Endometrial microvascular endothelial cells (primary cell): ENCODE results near the gene ECE2. TPM values are rescaled to one million over a fixed set of nuclear protein-coding genes. Genes with fewer than 3 reads are reported as not detected.

Experiments used
- in situ Hi-C: cut with HindIII; loops from 2 replicates; pipeline ENCODE4 v1.10.0; 2017; ENCODE audit warnings: low sequenced_read_pairs, low pct_unique_long_range_greater_than_20kb; ENCODE audit errors: inconsistent ontology term
- total RNA-seq: library from RNA; depleted of rRNA; stranded (reverse); fragments of >200 nt; gene quantifications from one replicate; pipeline ENCODE4 v1.2.3, GENCODE V29; 2015; ENCODE audit errors: inconsistent ontology term

Gene ECE2
- not detected for total RNA-seq

DNA sequence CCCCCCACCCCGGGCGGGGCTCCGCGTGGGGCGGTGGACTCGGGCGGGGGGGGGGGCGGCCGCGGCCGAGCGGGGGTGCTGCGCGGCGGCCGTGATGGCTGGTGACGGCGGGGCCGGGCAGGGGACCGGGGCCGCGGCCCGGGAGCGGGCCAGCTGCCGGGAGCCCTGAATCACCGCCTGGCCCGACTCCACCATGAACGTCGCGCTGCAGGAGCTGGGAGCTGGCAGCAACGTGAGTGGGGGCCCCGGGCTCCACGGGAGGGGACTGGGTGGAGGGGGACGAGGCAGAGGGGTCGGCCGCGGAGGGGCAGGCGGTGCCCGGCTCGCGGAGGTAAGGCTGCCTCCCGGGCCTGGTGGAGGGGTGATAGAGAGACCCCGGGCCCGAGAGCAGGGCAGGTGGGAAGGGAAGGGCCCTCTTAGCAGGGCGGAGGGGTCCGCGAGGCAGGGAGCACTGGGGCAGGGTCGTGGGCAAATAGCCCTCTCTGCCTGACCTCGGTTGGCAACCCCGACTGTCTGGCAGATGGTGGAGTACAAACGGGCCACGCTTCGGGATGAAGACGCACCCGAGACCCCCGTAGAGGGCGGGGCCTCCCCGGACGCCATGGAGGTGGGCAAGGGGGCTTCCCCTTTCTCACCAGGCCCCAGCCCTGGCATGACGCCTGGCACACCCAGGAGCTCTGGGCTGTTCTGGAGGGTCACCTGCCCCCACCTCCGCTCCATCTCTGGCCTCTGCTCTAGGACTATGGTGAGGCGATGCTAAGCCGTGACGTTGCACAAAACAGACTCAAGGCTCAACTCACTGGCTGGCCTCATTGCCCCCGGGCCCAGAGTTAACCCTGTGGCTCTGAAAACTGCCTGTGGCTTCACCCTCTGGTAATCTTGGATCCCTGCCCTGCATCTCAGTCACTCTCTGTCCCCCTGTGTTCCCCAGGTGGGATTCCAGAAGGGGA lies at the start of gene ECE2:
TSS of gene ECE2 (plus strand) at position 62 of the 950 bp plus-strand sequence. CDS start at position 194, 132 bp downstream.
- in situ Hi-C loops = no loop called here

DNA sequence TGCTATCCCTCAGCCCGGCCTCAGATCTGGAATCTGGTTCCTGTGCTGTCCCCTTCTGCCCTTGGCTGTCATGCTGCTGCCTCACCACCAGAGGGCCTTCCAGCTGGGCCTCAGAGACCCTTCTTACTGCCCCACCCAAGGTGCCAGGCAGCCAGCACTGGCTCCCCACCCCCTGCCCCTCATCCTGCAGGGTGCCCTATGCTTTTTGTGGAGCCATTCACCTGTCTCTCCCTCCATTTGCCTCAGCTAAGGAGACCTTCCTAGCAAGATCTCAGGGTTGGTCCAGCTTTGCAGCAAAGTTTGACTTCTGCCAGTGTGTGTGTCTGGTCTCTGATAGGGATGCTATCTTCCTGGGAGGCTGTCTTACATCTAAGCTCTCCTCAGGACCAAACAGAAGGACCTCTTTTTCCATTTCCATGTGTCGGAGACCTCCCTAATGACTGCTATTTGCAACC lies 48.3 kb upstream of the ECE2 start:
- in situ Hi-C loops = no loop called here

DNA sequence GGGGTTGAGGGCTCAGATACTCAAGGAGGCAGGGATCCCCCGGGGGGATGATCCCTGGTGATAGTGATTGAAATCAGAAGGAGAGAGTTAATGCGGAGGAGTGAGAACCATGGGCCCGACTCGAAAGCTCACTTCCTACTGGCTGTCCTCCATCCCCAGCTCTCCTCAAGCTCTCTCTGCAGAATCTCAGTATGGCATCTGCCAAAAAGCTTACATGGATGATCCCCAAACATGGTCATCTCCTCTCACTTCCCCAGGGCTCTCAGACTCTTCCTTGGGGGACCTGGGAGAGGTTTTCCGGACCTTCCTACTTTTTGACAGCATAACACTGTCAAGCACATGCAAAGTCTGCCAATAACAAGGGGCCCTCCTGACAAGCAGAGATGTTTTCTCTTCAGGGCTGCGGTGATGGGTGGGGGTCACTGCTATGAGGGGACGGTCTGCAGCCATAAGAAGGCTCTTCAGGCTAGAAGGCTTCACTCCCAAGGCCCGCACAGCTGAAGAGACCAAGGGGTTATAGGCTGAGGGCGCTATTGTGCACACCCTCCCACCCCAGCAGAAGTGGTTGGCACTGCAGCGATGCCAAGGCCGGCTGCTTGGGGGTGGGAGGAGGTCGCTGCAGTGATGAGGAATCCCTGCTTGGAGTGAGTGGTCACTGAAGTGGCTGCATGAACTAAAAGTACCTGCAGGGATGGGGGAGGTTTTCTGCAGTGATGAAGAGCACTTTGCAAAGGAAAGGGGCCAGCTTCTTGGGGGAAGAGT lies 47.3 kb upstream of the ECE2 start:
- in situ Hi-C loops = no loop called here

DNA sequence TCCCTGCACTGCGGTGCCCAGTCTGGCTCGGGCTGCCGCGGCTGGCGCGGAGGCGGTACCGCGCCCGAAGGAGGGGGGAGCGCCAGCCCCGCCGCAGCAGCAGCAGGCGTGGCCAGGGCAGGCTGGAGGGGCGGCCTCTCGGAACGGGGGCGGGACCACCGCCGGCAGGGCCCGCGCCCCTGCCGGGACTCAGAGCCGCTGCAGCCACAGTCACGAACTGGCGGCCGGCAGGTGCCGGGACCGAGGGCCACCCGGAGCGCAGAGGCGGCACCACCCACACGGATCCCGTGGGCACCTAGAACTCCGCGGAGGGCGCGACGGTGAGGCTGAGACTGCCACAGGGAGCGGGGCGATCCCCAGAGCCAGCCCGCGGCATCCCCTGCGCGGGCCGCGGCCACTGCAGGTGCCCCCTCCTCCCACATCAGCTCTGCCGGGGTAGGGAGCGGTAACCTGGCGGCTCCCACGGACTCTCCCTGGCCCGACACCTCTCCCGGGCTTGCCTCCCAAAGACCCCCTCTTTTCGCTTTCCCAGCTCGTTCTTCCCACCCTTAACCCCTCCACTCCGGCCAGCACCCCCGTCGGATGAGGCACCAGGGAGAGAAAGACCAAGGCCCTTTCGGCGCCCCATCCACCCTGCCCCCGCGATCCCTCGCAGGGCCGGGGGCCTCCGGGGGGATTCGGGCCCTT lies 46.3 kb upstream of the ECE2 start, which contains the start of gene VWA5B2:
TSS of gene VWA5B2 (plus strand) at position 192 of the 687 bp plus-strand sequence. CDS start 944 bp downstream, outside the sequence.
- in situ Hi-C loops = no loop called here

- in situ Hi-C loops = no loop called here
Measured at GRCh38 chr3:184230081-184230602, 45.7 kb upstream of the ECE2 start.

DNA sequence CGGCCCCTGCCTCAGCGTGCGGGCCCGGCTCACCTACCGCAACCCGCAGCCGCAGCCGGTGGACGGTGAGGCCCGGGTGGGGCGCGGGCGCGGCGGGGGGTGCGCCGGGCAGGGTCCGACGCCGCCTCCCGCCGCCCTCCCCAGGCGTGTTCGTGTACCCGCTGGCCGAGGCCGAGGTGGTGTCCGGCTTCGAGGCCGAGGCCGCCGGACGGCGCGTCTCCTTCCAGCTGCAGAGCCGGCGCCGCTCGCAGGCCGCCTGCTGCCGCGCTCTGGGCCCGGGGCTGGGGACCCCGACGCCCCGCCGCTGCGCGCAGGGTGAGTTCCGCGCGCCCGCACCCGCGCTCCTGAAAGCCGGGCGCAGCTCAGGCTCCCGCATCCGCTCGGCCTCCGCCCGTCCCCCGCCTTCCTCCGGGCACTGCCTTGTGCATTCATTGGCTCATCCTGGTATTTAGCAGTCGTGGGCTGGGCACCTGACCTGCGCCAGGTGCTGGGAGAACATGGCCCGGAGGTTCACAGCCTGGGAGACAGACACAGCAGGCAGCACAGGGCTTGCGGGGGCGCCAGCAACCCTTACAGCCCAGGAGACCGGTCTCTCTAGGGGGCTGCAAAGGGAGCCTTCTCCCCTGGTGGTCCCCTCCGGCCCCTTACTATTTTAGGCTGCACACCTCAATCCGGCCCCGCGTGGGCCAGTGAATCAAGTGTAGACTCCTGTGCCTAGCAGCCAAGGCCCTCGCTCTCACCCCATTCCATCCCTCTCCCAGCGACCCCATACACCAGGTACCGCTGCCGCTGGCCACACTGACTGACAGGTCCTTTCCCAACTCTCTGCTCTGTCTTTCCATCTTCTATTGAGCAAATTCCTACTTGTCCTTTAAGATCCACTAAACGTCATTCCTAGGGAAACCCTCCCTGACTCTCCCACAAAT lies 45.0 kb upstream of the ECE2 start:
- in situ Hi-C loops = no loop called here

GRCh38 chr3:184231671-184232070 lies 44.2 kb upstream of the ECE2 start:
- in situ Hi-C loops = no loop called here

- in situ Hi-C loops = no loop called here
Measured at GRCh38 chr3:184233127-184233843, 42.5 kb upstream of the ECE2 start.

- in situ Hi-C loops = no loop called here
Measured at GRCh38 chr3:184234224-184234623, 41.6 kb upstream of the ECE2 start.

GRCh38 chr3:184234671-184235380 lies 41.0 kb upstream of the ECE2 start:
- in situ Hi-C loops = no loop called here

- in situ Hi-C loops = no loop called here
Measured at GRCh38 chr3:184235381-184236032, 40.3 kb upstream of the ECE2 start.

- in situ Hi-C loops = no loop called here
Measured at GRCh38 chr3:184236033-184236410, 39.8 kb upstream of the ECE2 start.

GRCh38 chr3:184236636-184237035 lies 39.2 kb upstream of the ECE2 start:
- in situ Hi-C loops = no loop called here

GRCh38 chr3:184237211-184237610 lies 38.6 kb upstream of the ECE2 start:
- in situ Hi-C loops = no loop called here

DNA sequence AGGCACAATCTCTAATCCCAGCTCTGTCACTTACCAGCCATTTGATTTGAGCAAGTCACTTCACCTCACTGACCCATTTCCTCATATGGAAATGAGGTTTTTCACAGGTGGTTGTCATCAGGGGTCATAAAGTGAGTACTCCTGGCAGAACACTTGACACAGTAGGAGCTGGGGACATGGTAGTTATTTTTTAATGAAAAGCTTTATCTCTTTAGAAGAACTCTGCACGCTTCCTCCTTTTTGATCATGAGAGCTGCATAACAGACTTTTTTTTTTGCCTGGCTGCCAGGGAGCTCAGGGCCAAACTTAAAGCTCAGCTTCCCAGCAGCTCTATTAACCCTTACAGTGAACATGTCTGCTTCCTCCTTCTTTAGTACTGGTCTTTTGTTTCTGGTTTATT lies 38.0 kb upstream of the ECE2 start:
- in situ Hi-C loops = no loop called here

DNA sequence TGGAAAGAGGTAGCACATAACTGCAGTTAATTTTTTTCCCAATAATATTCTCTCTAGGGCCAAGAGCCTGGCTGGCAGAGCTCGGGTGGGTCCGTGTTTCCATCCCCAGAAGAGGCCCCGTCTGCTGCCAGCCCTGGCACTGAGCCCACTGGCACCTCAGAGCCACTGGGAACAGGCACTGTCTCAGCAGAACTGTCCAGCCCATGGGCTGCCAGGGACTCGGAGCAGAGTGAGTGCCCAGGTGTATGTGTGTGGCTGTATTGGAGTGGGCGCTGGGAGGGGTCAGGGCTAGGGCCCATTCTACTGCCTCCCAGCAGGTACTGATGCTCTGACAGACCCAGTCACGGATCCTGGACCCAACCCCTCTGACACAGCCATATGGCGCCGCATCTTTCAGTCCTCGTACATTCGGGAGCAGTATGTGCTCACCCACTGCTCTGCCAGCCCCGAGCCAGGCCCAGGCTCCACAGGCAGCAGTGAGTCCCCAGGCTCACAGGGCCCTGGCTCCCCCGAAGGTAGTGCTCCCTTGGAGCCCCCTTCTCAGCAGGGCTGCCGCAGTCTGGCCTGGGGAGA lies 37.5 kb upstream of the ECE2 start:
- in situ Hi-C loops = no loop called here
